Activated naive CD8-positive, alpha-beta T cell treated with anti-CD3 and anti-CD28 coated beads for 36 hours (primary cell): ENCODE measurements around the gene IMMP2L. TPM values are rescaled to one million over a fixed set of nuclear protein-coding genes. Genes with fewer than 3 reads are reported as not detected.
"Not testable (repeated sequence)": the region's sequence is repeated elsewhere in the genome, so short reads cannot be mapped to it uniquely, and the experiment has no call there.

Experiments
- DNase-seq: peaks from one replicate; pipeline ENCODE4 v3.0.0; 2021
- H3K27ac Mint-ChIP-seq: one replicate; pipeline ENCODE4 v1.8.0; 2022; ENCODE audit warnings: mild to moderate bottlenecking, moderate library complexity, mixed read lengths
- H3K27me3 Mint-ChIP-seq: one replicate; pipeline ENCODE4 v1.8.0; 2022; ENCODE audit warnings: mild to moderate bottlenecking, mixed read lengths
- H3K36me3 Mint-ChIP-seq: one replicate; pipeline ENCODE4 v1.8.0; 2021; ENCODE audit warnings: mild to moderate bottlenecking, mixed read lengths
- H3K4me1 Mint-ChIP-seq: one replicate; pipeline ENCODE4 v1.8.0; 2021; ENCODE audit warnings: mixed read lengths
- H3K4me3 Mint-ChIP-seq: one replicate; pipeline ENCODE4 v1.8.0; 2022; ENCODE audit warnings: mild to moderate bottlenecking, moderate library complexity, mixed read lengths
- H3K9me3 Mint-ChIP-seq: one replicate; pipeline ENCODE4 v1.8.0; 2022; ENCODE audit warnings: mixed read lengths
- total RNA-seq, 2 experiments: library from RNA; stranded (reverse); gene quantifications; one replicate each; pipeline ENCODE4 v1.2.3, GENCODE V29; 2021

IMMP2L gene
- total RNA-seq, 2 experiments from 2014 or later: 18.5 to 20.9 TPM

GRCh38 chr7:111290982-111291381 is 271.3 kb downstream of the IMMP2L start:
- DNase-seq: no peak
- no peak overlapping the region for H3K27ac Mint-ChIP-seq
- no peak overlapping the region for H3K4me3 Mint-ChIP-seq
- H3K4me1 Mint-ChIP-seq: no peaks in the 10 kb centered on the region
- H3K36me3 Mint-ChIP-seq: peaks cover 23% of the 10 kb centered on the region
- no peaks in the 10 kb centered on the region for H3K27me3 Mint-ChIP-seq
- peaks cover 9% of the 10 kb centered on the region for H3K9me3 Mint-ChIP-seq

GRCh38 chr7:111290419-111290818 is 271.9 kb downstream of the IMMP2L start:
- Mint-ChIP-seq H3K4me1 (no peaks in the 10 kb centered on the region), H3K4me3 (no peak overlapping the region), H3K9me3 (peaks cover 9% of the 10 kb centered on the region), H3K36me3 (peaks cover 23% of the 10 kb centered on the region), H3K27me3 (no peaks in the 10 kb centered on the region), H3K27ac (no peak overlapping the region)
- DNase-seq: no peak

- not testable (repeated sequence) for H3K27ac Mint-ChIP-seq, H3K9me3 Mint-ChIP-seq, H3K4me3 Mint-ChIP-seq, H3K4me1 Mint-ChIP-seq, DNase-seq, H3K27me3 Mint-ChIP-seq
- peaks cover 32% of the 10 kb centered on the region for H3K36me3 Mint-ChIP-seq
Observed at GRCh38 chr7:111288441-111288840, 273.9 kb downstream of the IMMP2L start.

- Mint-ChIP-seq H3K27me3 (no peaks in the 10 kb centered on the region), H3K4me1 (no peaks in the 10 kb centered on the region), H3K9me3 (peaks cover 7% of the 10 kb centered on the region), H3K4me3 (no peak overlapping the region), H3K36me3 (peaks cover 22% of the 10 kb centered on the region), H3K27ac (no peak overlapping the region)
- no peak for DNase-seq
Observed at GRCh38 chr7:111282626-111283025, 279.7 kb downstream of the IMMP2L start.

GRCh38 chr7:111274857-111275256 is 287.4 kb downstream of the IMMP2L start:
- no peaks in the 10 kb centered on the region for H3K27me3 Mint-ChIP-seq
- peaks cover 5% of the 10 kb centered on the region for H3K9me3 Mint-ChIP-seq
- H3K4me3 Mint-ChIP-seq: no peak overlapping the region
- H3K27ac Mint-ChIP-seq: no peak overlapping the region
- H3K36me3 Mint-ChIP-seq: peaks cover 18% of the 10 kb centered on the region
- no peaks in the 10 kb centered on the region for H3K4me1 Mint-ChIP-seq
- DNase-seq: no peak

GRCh38 chr7:111272092-111272491 is 290.2 kb downstream of the IMMP2L start:
- no peak overlapping the region for H3K4me3 Mint-ChIP-seq
- H3K4me1 Mint-ChIP-seq: no peaks in the 10 kb centered on the region
- peaks cover 4% of the 10 kb centered on the region for H3K9me3 Mint-ChIP-seq
- no peak for DNase-seq
- peaks cover 19% of the 10 kb centered on the region for H3K36me3 Mint-ChIP-seq
- no peak overlapping the region for H3K27ac Mint-ChIP-seq
- no peaks in the 10 kb centered on the region for H3K27me3 Mint-ChIP-seq

GRCh38 chr7:111270794-111271193 is 291.5 kb downstream of the IMMP2L start:
- not testable (repeated sequence) for DNase-seq, H3K4me3 Mint-ChIP-seq, H3K9me3 Mint-ChIP-seq, H3K27me3 Mint-ChIP-seq, H3K27ac Mint-ChIP-seq, H3K4me1 Mint-ChIP-seq
- H3K36me3 Mint-ChIP-seq: peaks cover 21% of the 10 kb centered on the region

- Mint-ChIP-seq H3K27me3 (no peaks in the 10 kb centered on the region), H3K9me3 (peaks cover 4% of the 10 kb centered on the region), H3K27ac (no peak overlapping the region), H3K36me3 (peaks cover 25% of the 10 kb centered on the region), H3K4me3 (no peak overlapping the region), H3K4me1 (peaks cover 4% of the 10 kb centered on the region)
- no peak for DNase-seq
Observed at GRCh38 chr7:111268941-111269340, 293.4 kb downstream of the IMMP2L start.

GRCh38 chr7:111266613-111267012 is 295.7 kb downstream of the IMMP2L start:
- H3K4me1 Mint-ChIP-seq: peaks cover 4% of the 10 kb centered on the region
- DNase-seq: no peak
- H3K9me3 Mint-ChIP-seq: peaks cover 1% of the 10 kb centered on the region
- H3K36me3 Mint-ChIP-seq: peaks cover 13% of the 10 kb centered on the region
- no peak overlapping the region for H3K4me3 Mint-ChIP-seq
- H3K27me3 Mint-ChIP-seq: no peaks in the 10 kb centered on the region
- no peak overlapping the region for H3K27ac Mint-ChIP-seq

GRCh38 chr7:111265394-111265793 is 296.9 kb downstream of the IMMP2L start:
- H3K9me3 Mint-ChIP-seq: no peaks in the 10 kb centered on the region
- no peak overlapping the region for H3K4me3 Mint-ChIP-seq
- DNase-seq: no peak
- H3K4me1 Mint-ChIP-seq: peaks cover 4% of the 10 kb centered on the region
- no peak overlapping the region for H3K27ac Mint-ChIP-seq
- H3K36me3 Mint-ChIP-seq: peaks cover 8% of the 10 kb centered on the region
- no peaks in the 10 kb centered on the region for H3K27me3 Mint-ChIP-seq

GRCh38 chr7:111264981-111265380 is 297.3 kb downstream of the IMMP2L start:
- Mint-ChIP-seq H3K4me3 (no peak overlapping the region), H3K36me3 (peaks cover 8% of the 10 kb centered on the region), H3K4me1 (peaks cover 4% of the 10 kb centered on the region), H3K9me3 (no peaks in the 10 kb centered on the region), H3K27ac (no peak overlapping the region), H3K27me3 (no peaks in the 10 kb centered on the region)
- no peak for DNase-seq

GRCh38 chr7:111264111-111264868 is 298.0 kb downstream of the IMMP2L start:
- Mint-ChIP-seq H3K27me3 (no peaks in the 10 kb centered on the region), H3K9me3 (no peaks in the 10 kb centered on the region), H3K27ac (no peak overlapping the region), H3K4me3 (no peak overlapping the region), H3K36me3 (peaks cover 8% of the 10 kb centered on the region), H3K4me1 (peaks cover 4% of the 10 kb centered on the region)
- no peak for DNase-seq

GRCh38 chr7:111262293-111263116 is 299.8 kb downstream of the IMMP2L start:
- H3K4me3 Mint-ChIP-seq: no peak overlapping the region
- H3K4me1 Mint-ChIP-seq: peaks cover 4% of the 10 kb centered on the region
- no peaks in the 10 kb centered on the region for H3K9me3 Mint-ChIP-seq
- no peaks in the 10 kb centered on the region for H3K27me3 Mint-ChIP-seq
- no peak overlapping the region for H3K27ac Mint-ChIP-seq
- H3K36me3 Mint-ChIP-seq: peaks cover 7% of the 10 kb centered on the region
- DNase-seq: no peak

- Mint-ChIP-seq H3K9me3 (no peaks in the 10 kb centered on the region), H3K36me3 (peaks cover 5% of the 10 kb centered on the region), H3K27me3 (no peaks in the 10 kb centered on the region), H3K4me1 (peaks cover 4% of the 10 kb centered on the region), H3K27ac (no peak overlapping the region), H3K4me3 (no peak overlapping the region)
- DNase-seq: no peak
Observed at GRCh38 chr7:111261496-111261895, 300.8 kb downstream of the IMMP2L start.

GRCh38 chr7:111259991-111260390 is 302.3 kb downstream of the IMMP2L start:
- Mint-ChIP-seq H3K36me3 (no peaks in the 10 kb centered on the region), H3K9me3 (no peaks in the 10 kb centered on the region), H3K27ac (no peak overlapping the region), H3K27me3 (no peaks in the 10 kb centered on the region), H3K4me3 (no peak overlapping the region), H3K4me1 (no peaks in the 10 kb centered on the region)
- no peak for DNase-seq
